ENCODE results near the gene GPR171. TPM values are rescaled to one million over a fixed set of nuclear protein-coding genes. Genes with fewer than 3 reads are reported as not detected.

The GPR171 gene
- total and polyA plus RNA-seq, 2 of the 13 experiments (the other 11 are each of a cell fraction or from before 2014, with no cell fraction given), result not detected

DNA sequence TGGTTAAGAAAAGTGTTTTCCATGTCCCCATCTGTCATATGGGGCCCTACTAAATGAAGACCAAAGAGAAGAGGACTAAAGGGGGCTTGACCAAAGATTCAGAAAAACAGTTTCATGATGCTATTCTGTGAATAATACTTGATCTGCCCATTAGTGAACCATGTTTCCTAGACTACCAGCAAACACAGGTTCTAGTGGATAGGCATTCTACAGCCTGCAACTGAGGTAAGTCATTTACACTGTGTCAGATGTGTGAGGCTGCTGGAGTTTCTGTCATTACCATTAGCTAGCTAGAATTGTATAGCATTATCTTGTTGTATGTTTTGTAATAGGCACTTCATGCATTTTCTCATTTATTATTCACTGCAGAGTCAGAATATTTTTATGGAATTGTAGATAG, 6.6 kb downstream of the GPR171 start:
- FAIRE-seq, result no peak
- Histone ChIP-seq H4K20me1 (ENCODE audit: insufficient read depth, low read length) (no peaks in the 10 kb centered on the region), H3K4me3 (replicated peaks in 1 of 3; ENCODE audit: insufficient read depth in 1 of 3, low read depth in 2 of 3, low read length in 3 of 3) (no peak overlapping the region), H3K27ac (ENCODE audit: extremely low read length, insufficient read depth, low read length) (peak overlapping the region; percentile 89), H3K27me3 (ENCODE audit: control insufficient read depth in 1 of 2, insufficient read depth in 2 of 2, low read length in 2 of 2) (no peaks in the 10 kb centered on the region), H3K4me2 (ENCODE audit: low read depth, low read length) (no peak overlapping the region), H3K4me1 (ENCODE audit: insufficient read depth, low read length) (peaks cover 58% of the 10 kb centered on the region), H3K36me3 (replicated peaks in 1 of 2; ENCODE audit: control insufficient read depth in 1 of 2, insufficient read depth in 2 of 2, low read length in 2 of 2) (no peaks in the 10 kb centered on the region), H3K79me2 (ENCODE audit: insufficient read depth, low read length) (no peaks in the 10 kb centered on the region), H2AFZ (ENCODE audit: low read length) (no peak overlapping the region), H3K9ac (ENCODE audit: insufficient read depth, low read depth, low read length) (no peak overlapping the region; the same call in 1 of the 2 replicates), H3K9me3 (ENCODE audit: low read length) (no peaks in the 10 kb centered on the region)
- BruUV-seq (replicated peaks), result no TSS peak
- intact Hi-C loops (cut with micrococcal nuclease; ENCODE audit: unreplicated experiment) (loop anchor here (5.0 kb wide), 1 partner anchor 1404 kb away; the partner anchor contains the start of gene ANKUB1), in situ Hi-C loops (cut with HindIII; ENCODE audit: extremely low pct_ligation_motif_present, low pct_unique_long_range_greater_than_20kb) (no loop called here)
- ChIA-PET POLR2A (interaction anchor here (0.8 to 3.8 kb wide), 4 partner anchors 10 to 18 kb away, joined by 3 to 54 read pairs (median 3); no protein-coding TSS in a partner anchor), CTCF (ENCODE audit: low intra/inter-chr PET ratio, low total read pairs) (no interaction called here)
- no peak for TF ChIP-seq ZNF234 (CRISPR knock-in tag; conservative IDR thresholded peaks at IDR 0.05)
- TF ChIP-seq, protein P1, sequence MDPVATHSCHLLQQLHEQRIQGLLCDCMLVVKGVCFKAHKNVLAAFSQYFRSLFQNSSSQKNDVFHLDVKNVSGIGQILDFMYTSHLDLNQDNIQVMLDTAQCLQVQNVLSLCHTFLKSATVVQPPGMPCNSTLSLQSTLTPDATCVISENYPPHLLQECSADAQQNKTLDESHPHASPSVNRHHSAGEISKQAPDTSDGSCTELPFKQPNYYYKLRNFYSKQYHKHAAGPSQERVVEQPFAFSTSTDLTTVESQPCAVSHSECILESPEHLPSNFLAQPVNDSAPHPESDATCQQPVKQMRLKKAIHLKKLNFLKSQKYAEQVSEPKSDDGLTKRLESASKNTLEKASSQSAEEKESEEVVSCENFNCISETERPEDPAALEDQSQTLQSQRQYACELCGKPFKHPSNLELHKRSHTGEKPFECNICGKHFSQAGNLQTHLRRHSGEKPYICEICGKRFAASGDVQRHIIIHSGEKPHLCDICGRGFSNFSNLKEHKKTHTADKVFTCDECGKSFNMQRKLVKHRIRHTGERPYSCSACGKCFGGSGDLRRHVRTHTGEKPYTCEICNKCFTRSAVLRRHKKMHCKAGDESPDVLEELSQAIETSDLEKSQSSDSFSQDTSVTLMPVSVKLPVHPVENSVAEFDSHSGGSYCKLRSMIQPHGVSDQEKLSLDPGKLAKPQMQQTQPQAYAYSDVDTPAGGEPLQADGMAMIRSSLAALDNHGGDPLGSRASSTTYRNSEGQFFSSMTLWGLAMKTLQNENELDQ (CRISPR knock-in tag; IDR thresholded peaks at IDR 0.05; ENCODE audit: borderline replicate concordance), result no peak
- TF ChIP-seq ZNF460 (CRISPR knock-in tag; IDR thresholded peaks at IDR 0.05; ENCODE audit: borderline replicate concordance), result no peak
- TF ChIP-seq ZNF430 (CRISPR knock-in tag; IDR thresholded peaks at IDR 0.05), result no peak
- DNase-seq (ENCODE audit: low spot score), result no peak
- no peak for ATAC-seq

- H3K4me2 ChIP-seq (ENCODE audit: low read depth, low read length), result no peak overlapping the region
- peak overlapping the region; percentile 89 for H3K27ac ChIP-seq (ENCODE audit: extremely low read length, insufficient read depth, low read length)
- H3K4me3 ChIP-seq (replicated peaks in 1 of 3; ENCODE audit: insufficient read depth in 1 of 3, low read depth in 2 of 3, low read length in 3 of 3), result no peak overlapping the region
- H3K36me3 ChIP-seq (replicated peaks in 1 of 2; ENCODE audit: control insufficient read depth in 1 of 2, insufficient read depth in 2 of 2, low read length in 2 of 2), result no peaks in the 10 kb centered on the region
- ATAC-seq (no peak), FAIRE-seq (peak; percentile 4), DNase-seq (ENCODE audit: low spot score) (peak; percentile 20)
- no peaks in the 10 kb centered on the region for H3K27me3 ChIP-seq (ENCODE audit: control insufficient read depth in 1 of 2, insufficient read depth in 2 of 2, low read length in 2 of 2)
- H2AFZ ChIP-seq (ENCODE audit: low read length), result no peak overlapping the region
- BruUV-seq (replicated peaks), result no TSS peak
- POLR2A ChIA-PET, result interaction anchor here (1.1 to 3.8 kb wide), 2 partner anchors 15 to 18 kb away, joined by 3 to 54 read pairs; no protein-coding TSS in a partner anchor
- CTCF ChIA-PET (ENCODE audit: low intra/inter-chr PET ratio, low total read pairs), result no interaction called here
- intact Hi-C loops (cut with micrococcal nuclease; ENCODE audit: unreplicated experiment) (loop anchor here (5.0 kb wide), 1 partner anchor 1404 kb away; the partner anchor contains the start of gene ANKUB1), in situ Hi-C loops (cut with HindIII; ENCODE audit: extremely low pct_ligation_motif_present, low pct_unique_long_range_greater_than_20kb) (no loop called here)
- no peaks in the 10 kb centered on the region for H4K20me1 ChIP-seq (ENCODE audit: insufficient read depth, low read length)
- 41% methylated on average over 1 of the region's 1 CpG for WGBS (ENCODE audit: low lambda C conversion rate)
- no peaks in the 10 kb centered on the region for H3K9me3 ChIP-seq (ENCODE audit: low read length)
- H3K79me2 ChIP-seq (ENCODE audit: insufficient read depth, low read length), result no peaks in the 10 kb centered on the region
- H3K9ac ChIP-seq (ENCODE audit: insufficient read depth, low read depth, low read length), result no peak overlapping the region; the same call in 1 of the 2 replicates
- peaks cover 52% of the 10 kb centered on the region for H3K4me1 ChIP-seq (ENCODE audit: insufficient read depth, low read length)
- TF ChIP-seq FOXA3 (CRISPR knock-in tag; IDR thresholded peaks at IDR 0.05) (peak; percentile 46), ATF4 (CRISPR knock-in tag; IDR thresholded peaks at IDR 0.05) (no peak), SOX5 (CRISPR knock-in tag; IDR thresholded peaks at IDR 0.05; ENCODE audit: borderline replicate concordance) (0 out of 2 replicates have a peak, but pooled peaks have one; percentile 17), SOX6 (IDR thresholded peaks at IDR 0.05) (no peak), SOX6 (CRISPR knock-in tag; IDR thresholded peaks at IDR 0.05) (peak; percentile 19; the same call in 1 of the 2 replicates), SOX13 (IDR thresholded peaks at IDR 0.05) (no peak), SOX13 (CRISPR knock-in tag; conservative IDR thresholded peaks at IDR 0.05 in 1 of 2, IDR thresholded peaks at IDR 0.05 in 1 of 2) (peak in 1 of 2 experiments; percentile 52; a peak in 2 of 4 replicates), SMYD3 (CRISPR knock-in tag; IDR thresholded peaks at IDR 0.05) (no peak), ZMAT5 (CRISPR knock-in tag; IDR thresholded peaks at IDR 0.05; ENCODE audit: borderline replicate concordance, low read depth) (no peak), TFAP4 (IDR thresholded peaks at IDR 0.05; ENCODE audit: borderline replicate concordance, low read depth) (peak; percentile 28; the same call in 1 of the 2 replicates)
Measured at GRCh38 chr3:151195826-151196225, 7.2 kb downstream of the GPR171 start.

Measured in HepG2 (cell line).